NCI-H146 treated with DMSO at 0.1 percent for 48 hours (cell line): Measurements from ENCODE around the gene CTDSPL.

Experiments used
- DNase-seq: peaks from one replicate; lab custom pipeline; 2025; ENCODE audit not compliant: unreplicated experiment; lab: John Stamatoyannopoulos, UW

CTDSPL gene

GRCh38 chr3:37888421-37888820 lies 26.7 kb downstream of the CTDSPL start:
- DNase-seq: no peak

- DNase-seq: no peak
These were observed 28.8 kb downstream of the CTDSPL start for GRCh38 chr3:37890522-37890921.

- DNase-seq: no peak
These were observed 29.5 kb downstream of the CTDSPL start for GRCh38 chr3:37891227-37891626.

- DNase-seq: peak; percentile 6
These were observed 31.4 kb downstream of the CTDSPL start for GRCh38 chr3:37892927-37893600.

- DNase-seq: no peak
These were observed 35.1 kb downstream of the CTDSPL start for GRCh38 chr3:37896827-37897226.

- DNase-seq: no peak
These were observed 36.1 kb downstream of the CTDSPL start for GRCh38 chr3:37897763-37898162.

GRCh38 chr3:37898424-37898823 lies 36.7 kb downstream of the CTDSPL start:
- DNase-seq: no peak

- DNase-seq: no peak
These were observed 37.5 kb downstream of the CTDSPL start for GRCh38 chr3:37899101-37899707.

- no peak for DNase-seq
These were observed 38.1 kb downstream of the CTDSPL start for GRCh38 chr3:37899711-37900306.

GRCh38 chr3:37901721-37902120 lies 40.0 kb downstream of the CTDSPL start:
- no peak for DNase-seq

- DNase-seq: no peak
These were observed 41.0 kb downstream of the CTDSPL start for GRCh38 chr3:37902674-37903073.

- DNase-seq: no peak
These were observed 41.6 kb downstream of the CTDSPL start for GRCh38 chr3:37903320-37903719.

- no peak for DNase-seq
These were observed 42.1 kb downstream of the CTDSPL start for GRCh38 chr3:37903734-37904133.

- no peak for DNase-seq
These were observed 42.9 kb downstream of the CTDSPL start for GRCh38 chr3:37904601-37905000.

- no peak for DNase-seq
These were observed 43.7 kb downstream of the CTDSPL start for GRCh38 chr3:37905346-37905745.

GRCh38 chr3:37905987-37906674 lies 44.5 kb downstream of the CTDSPL start:
- DNase-seq: peak; percentile 78

GRCh38 chr3:37906734-37907282 lies 45.1 kb downstream of the CTDSPL start:
- DNase-seq: no peak

- no peak for DNase-seq
These were observed 45.7 kb downstream of the CTDSPL start for GRCh38 chr3:37907371-37907770.

GRCh38 chr3:37907906-37908305 lies 46.2 kb downstream of the CTDSPL start:
- DNase-seq: no peak

- DNase-seq: no peak
These were observed 47.6 kb downstream of the CTDSPL start for GRCh38 chr3:37909067-37909911.
